GM18498 (cell line): ENCODE data around the gene DIMT1.

Source experiments
- ATAC-seq: cut with Tn5 transposase; IDR thresholded peaks from one replicate; pipeline ENCODE4 v1.9.1; 2021; ENCODE audit warnings: mild to moderate bottlenecking, moderate library complexity; ENCODE audit not compliant: unreplicated experiment

Gene DIMT1

GRCh38 chr5:62403411-62404250, at the start of gene DIMT1:
TSS of gene DIMT1 (minus strand) at chr5:62403905. CDS start at chr5:62403772, 133 bp downstream.
- ATAC-seq: peak; percentile 99

- ATAC-seq: no peak
Measured at GRCh38 chr5:62450259-62450658, 46.6 kb upstream of the DIMT1 start.

GRCh38 chr5:62448528-62448927, 44.8 kb upstream of the DIMT1 start:
- no peak for ATAC-seq

GRCh38 chr5:62432621-62433064, 28.9 kb upstream of the DIMT1 start:
- ATAC-seq: no peak

GRCh38 chr5:62431735-62432620, 28.3 kb upstream of the DIMT1 start:
- no peak for ATAC-seq

GRCh38 chr5:62424763-62425162, 21.1 kb upstream of the DIMT1 start:
- ATAC-seq: no peak

GRCh38 chr5:62421414-62421813, 17.7 kb upstream of the DIMT1 start:
- no peak for ATAC-seq

- ATAC-seq: no peak
Measured at GRCh38 chr5:62419609-62420008, 15.9 kb upstream of the DIMT1 start.

GRCh38 chr5:62418462-62419076, 14.9 kb upstream of the DIMT1 start:
- ATAC-seq: no peak

GRCh38 chr5:62413711-62414110, 10.0 kb upstream of the DIMT1 start:
- no peak for ATAC-seq

GRCh38 chr5:62412549-62413329, 9.0 kb upstream of the DIMT1 start, which contains the start of gene IPO11:
TSS of gene IPO11 (plus strand) at chr5:62412763. CDS start at chr5:62437280, 24,517 bp downstream.
- peak; percentile 96 for ATAC-seq

GRCh38 chr5:62395210-62395950, 8.3 kb downstream of the DIMT1 start:
- no peak for ATAC-seq

- no peak for ATAC-seq
Measured at GRCh38 chr5:62386824-62387223, 16.9 kb downstream of the DIMT1 start.

- no peak for ATAC-seq
Measured at GRCh38 chr5:62385816-62386400, 17.8 kb downstream of the DIMT1 start.

GRCh38 chr5:62385131-62385530, 18.6 kb downstream of the DIMT1 start:
- ATAC-seq: no peak

GRCh38 chr5:62376064-62376463, 27.6 kb downstream of the DIMT1 start:
- no peak for ATAC-seq

- no peak for ATAC-seq
Measured at GRCh38 chr5:62375627-62376026, 28.1 kb downstream of the DIMT1 start.

GRCh38 chr5:62374090-62374489, 29.6 kb downstream of the DIMT1 start:
- ATAC-seq: no peak

GRCh38 chr5:62373382-62373781, 30.3 kb downstream of the DIMT1 start:
- ATAC-seq: no peak
